ENCODE measurements around the gene MRI1.

DNA sequence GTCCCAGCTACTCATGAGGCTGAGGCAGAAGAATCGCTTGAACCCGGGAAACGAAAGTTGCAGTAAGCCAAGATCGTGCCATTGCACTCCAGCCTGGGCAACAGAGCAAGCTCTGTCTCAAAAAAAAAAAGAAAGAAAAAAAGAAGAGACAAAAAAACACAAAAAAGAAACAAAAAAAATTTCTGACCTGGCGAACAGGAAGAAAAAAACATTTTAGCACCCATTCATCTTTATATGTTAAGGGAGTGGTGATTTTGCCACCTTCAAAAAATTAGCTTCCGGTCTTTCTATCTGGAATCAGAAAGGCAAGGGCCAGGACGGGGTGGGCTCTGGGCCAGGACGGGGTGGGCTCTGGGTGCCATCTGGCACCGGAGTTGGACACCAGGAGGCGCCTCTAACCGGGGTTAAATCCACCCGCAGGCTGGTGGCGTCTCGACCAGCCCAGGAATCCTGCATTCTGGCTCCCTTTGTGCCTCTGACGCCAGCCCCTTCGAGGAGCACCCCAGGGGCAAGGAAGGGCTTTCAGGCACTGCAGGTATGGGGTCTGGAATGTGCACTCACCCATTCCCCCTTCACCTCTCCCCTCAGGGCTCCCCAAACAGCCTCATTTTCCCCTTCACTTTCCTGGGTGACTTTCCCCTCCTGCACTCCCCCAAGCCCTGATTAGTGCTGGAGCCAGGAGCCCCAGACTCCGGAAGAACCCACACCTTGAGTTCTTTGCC, 20.6 kb downstream of the MRI1 start:
- TF ChIP-seq, protein P1, sequence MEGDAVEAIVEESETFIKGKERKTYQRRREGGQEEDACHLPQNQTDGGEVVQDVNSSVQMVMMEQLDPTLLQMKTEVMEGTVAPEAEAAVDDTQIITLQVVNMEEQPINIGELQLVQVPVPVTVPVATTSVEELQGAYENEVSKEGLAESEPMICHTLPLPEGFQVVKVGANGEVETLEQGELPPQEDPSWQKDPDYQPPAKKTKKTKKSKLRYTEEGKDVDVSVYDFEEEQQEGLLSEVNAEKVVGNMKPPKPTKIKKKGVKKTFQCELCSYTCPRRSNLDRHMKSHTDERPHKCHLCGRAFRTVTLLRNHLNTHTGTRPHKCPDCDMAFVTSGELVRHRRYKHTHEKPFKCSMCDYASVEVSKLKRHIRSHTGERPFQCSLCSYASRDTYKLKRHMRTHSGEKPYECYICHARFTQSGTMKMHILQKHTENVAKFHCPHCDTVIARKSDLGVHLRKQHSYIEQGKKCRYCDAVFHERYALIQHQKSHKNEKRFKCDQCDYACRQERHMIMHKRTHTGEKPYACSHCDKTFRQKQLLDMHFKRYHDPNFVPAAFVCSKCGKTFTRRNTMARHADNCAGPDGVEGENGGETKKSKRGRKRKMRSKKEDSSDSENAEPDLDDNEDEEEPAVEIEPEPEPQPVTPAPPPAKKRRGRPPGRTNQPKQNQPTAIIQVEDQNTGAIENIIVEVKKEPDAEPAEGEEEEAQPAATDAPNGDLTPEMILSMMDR (conservative IDR thresholded peaks at IDR 0.05; ENCODE audit: low read depth in 2 of 2), result peak; percentile 68 to 81
- no peak for TF ChIP-seq POLR2AphosphoS5 (IDR thresholded peaks at IDR 0.05; ENCODE audit: low read depth)
- no peak for TF ChIP-seq NANOG (IDR thresholded peaks at IDR 0.05; ENCODE audit: borderline replicate concordance)
- TF ChIP-seq, protein P2, sequence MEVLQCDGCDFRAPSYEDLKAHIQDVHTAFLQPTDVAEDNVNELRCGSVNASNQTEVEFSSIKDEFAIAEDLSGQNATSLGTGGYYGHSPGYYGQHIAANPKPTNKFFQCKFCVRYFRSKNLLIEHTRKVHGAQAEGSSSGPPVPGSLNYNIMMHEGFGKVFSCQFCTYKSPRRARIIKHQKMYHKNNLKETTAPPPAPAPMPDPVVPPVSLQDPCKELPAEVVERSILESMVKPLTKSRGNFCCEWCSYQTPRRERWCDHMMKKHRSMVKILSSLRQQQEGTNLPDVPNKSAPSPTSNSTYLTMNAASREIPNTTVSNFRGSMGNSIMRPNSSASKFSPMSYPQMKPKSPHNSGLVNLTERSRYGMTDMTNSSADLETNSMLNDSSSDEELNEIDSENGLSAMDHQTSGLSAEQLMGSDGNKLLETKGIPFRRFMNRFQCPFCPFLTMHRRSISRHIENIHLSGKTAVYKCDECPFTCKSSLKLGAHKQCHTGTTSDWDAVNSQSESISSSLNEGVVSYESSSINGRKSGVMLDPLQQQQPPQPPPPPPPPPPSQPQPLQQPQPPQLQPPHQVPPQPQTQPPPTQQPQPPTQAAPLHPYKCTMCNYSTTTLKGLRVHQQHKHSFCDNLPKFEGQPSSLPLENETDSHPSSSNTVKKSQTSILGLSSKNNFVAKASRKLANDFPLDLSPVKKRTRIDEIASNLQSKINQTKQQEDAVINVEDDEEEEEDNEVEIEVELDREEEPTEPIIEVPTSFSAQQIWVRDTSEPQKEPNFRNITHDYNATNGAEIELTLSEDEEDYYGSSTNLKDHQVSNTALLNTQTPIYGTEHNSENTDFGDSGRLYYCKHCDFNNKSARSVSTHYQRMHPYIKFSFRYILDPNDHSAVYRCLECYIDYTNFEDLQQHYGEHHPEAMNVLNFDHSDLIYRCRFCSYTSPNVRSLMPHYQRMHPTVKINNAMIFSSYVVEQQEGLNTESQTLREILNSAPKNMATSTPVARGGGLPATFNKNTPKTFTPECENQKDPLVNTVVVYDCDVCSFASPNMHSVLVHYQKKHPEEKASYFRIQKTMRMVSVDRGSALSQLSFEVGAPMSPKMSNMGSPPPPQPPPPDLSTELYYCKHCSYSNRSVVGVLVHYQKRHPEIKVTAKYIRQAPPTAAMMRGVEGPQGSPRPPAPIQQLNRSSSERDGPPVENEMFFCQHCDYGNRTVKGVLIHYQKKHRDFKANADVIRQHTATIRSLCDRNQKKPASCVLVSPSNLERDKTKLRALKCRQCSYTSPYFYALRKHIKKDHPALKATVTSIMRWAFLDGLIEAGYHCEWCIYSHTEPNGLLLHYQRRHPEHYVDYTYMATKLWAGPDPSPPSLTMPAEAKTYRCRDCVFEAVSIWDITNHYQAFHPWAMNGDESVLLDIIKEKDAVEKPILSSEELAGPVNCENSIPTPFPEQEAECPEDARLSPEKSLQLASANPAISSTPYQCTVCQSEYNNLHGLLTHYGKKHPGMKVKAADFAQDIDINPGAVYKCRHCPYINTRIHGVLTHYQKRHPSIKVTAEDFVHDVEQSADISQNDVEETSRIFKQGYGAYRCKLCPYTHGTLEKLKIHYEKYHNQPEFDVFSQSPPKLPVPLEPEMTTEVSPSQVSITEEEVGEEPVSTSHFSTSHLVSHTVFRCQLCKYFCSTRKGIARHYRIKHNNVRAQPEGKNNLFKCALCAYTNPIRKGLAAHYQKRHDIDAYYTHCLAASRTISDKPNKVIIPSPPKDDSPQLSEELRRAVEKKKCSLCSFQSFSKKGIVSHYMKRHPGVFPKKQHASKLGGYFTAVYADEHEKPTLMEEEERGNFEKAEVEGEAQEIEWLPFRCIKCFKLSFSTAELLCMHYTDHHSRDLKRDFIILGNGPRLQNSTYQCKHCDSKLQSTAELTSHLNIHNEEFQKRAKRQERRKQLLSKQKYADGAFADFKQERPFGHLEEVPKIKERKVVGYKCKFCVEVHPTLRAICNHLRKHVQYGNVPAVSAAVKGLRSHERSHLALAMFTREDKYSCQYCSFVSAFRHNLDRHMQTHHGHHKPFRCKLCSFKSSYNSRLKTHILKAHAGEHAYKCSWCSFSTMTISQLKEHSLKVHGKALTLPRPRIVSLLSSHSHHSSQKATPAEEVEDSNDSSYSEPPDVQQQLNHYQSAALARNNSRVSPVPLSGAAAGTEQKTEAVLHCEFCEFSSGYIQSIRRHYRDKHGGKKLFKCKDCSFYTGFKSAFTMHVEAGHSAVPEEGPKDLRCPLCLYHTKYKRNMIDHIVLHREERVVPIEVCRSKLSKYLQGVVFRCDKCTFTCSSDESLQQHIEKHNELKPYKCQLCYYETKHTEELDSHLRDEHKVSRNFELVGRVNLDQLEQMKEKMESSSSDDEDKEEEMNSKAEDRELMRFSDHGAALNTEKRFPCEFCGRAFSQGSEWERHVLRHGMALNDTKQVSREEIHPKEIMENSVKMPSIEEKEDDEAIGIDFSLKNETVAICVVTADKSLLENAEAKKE (CRISPR knock-in tag; IDR thresholded peaks at IDR 0.05), result no peak
- no peak for TF ChIP-seq EZH2 (IDR thresholded peaks at IDR 0.05; ENCODE audit: low read depth, unreplicated experiment)
- no peak for TF ChIP-seq EZH2phosphoT487 (IDR thresholded peaks at IDR 0.05; ENCODE audit: unreplicated experiment)
- no peak for TF ChIP-seq ZNF331 (CRISPR knock-in tag; IDR thresholded peaks at IDR 0.05; ENCODE audit: low read depth)
- TF ChIP-seq, protein P3, sequence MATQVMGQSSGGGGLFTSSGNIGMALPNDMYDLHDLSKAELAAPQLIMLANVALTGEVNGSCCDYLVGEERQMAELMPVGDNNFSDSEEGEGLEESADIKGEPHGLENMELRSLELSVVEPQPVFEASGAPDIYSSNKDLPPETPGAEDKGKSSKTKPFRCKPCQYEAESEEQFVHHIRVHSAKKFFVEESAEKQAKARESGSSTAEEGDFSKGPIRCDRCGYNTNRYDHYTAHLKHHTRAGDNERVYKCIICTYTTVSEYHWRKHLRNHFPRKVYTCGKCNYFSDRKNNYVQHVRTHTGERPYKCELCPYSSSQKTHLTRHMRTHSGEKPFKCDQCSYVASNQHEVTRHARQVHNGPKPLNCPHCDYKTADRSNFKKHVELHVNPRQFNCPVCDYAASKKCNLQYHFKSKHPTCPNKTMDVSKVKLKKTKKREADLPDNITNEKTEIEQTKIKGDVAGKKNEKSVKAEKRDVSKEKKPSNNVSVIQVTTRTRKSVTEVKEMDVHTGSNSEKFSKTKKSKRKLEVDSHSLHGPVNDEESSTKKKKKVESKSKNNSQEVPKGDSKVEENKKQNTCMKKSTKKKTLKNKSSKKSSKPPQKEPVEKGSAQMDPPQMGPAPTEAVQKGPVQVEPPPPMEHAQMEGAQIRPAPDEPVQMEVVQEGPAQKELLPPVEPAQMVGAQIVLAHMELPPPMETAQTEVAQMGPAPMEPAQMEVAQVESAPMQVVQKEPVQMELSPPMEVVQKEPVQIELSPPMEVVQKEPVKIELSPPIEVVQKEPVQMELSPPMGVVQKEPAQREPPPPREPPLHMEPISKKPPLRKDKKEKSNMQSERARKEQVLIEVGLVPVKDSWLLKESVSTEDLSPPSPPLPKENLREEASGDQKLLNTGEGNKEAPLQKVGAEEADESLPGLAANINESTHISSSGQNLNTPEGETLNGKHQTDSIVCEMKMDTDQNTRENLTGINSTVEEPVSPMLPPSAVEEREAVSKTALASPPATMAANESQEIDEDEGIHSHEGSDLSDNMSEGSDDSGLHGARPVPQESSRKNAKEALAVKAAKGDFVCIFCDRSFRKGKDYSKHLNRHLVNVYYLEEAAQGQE (IDR thresholded peaks at IDR 0.05; ENCODE audit: unreplicated experiment), result peak; percentile 13
- TF ChIP-seq CREB1 (CRISPR knock-in tag; IDR thresholded peaks at IDR 0.05; ENCODE audit: low read depth), result peak; percentile 45; the same call in 1 of the 2 replicates
- TF ChIP-seq JUNB (IDR thresholded peaks at IDR 0.05; ENCODE audit: unreplicated experiment), result no peak
- TF ChIP-seq, protein P4, sequence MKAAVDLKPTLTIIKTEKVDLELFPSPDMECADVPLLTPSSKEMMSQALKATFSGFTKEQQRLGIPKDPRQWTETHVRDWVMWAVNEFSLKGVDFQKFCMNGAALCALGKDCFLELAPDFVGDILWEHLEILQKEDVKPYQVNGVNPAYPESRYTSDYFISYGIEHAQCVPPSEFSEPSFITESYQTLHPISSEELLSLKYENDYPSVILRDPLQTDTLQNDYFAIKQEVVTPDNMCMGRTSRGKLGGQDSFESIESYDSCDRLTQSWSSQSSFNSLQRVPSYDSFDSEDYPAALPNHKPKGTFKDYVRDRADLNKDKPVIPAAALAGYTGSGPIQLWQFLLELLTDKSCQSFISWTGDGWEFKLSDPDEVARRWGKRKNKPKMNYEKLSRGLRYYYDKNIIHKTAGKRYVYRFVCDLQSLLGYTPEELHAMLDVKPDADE (IDR thresholded peaks at IDR 0.05), result no peak
- TF ChIP-seq STAT1 (IDR thresholded peaks at IDR 0.05; ENCODE audit: unreplicated experiment), result no peak

All from GM23338 (cell line).